Activated T-helper 2 cell treated with anti-CD3 and anti-CD28 coated beads, Interferon-gamma antibody, Interleukin-2, Interleukin-4, amounts not matched to agents 10 μg/mL and 5 μg/mL and 100 μg/mL, durations not matched to agents 14 hours and 24 hours and 36 hours (primary cell): Measurements from ENCODE around the gene DDO. TPM values are rescaled to one million over a fixed set of nuclear protein-coding genes. Genes with fewer than 3 reads are reported as not detected.

ENCODE experiments used
- DNase-seq: peaks from one replicate; pipeline ENCODE4 v3.0.0; 2021; ENCODE audit warnings: low spot score
- H3K27ac Mint-ChIP-seq: one replicate; pipeline ENCODE4 v1.8.0; 2021; ENCODE audit warnings: mixed read lengths
- H3K27me3 Mint-ChIP-seq: one replicate; pipeline ENCODE4 v1.8.0; 2021; ENCODE audit warnings: low read depth, mixed read lengths
- H3K36me3 Mint-ChIP-seq: one replicate; pipeline ENCODE4 v1.8.0; 2021; ENCODE audit warnings: low read depth, mixed read lengths
- H3K4me1 Mint-ChIP-seq: one replicate; pipeline ENCODE4 v1.8.0; 2021; ENCODE audit warnings: low read depth, mixed read lengths
- H3K4me3 Mint-ChIP-seq: one replicate; pipeline ENCODE4 v1.8.0; 2021; ENCODE audit warnings: low read depth, mild to moderate bottlenecking, moderate library complexity, mixed read lengths
- H3K9me3 Mint-ChIP-seq: one replicate; pipeline ENCODE4 v1.8.0; 2021; ENCODE audit warnings: mixed read lengths
- intact Hi-C: fragments of 100-400 bp; cut with micrococcal nuclease; formaldehyde crosslinking; loops from one replicate; pipeline ENCODE4 v1.15.1; 2023
- total RNA-seq: library from RNA; stranded (reverse); gene quantifications from 2 replicates; pipeline ENCODE4 v1.2.3, GENCODE V29; 2022

Gene DDO
- total RNA-seq, 1 donor from 2014 or later = not detected

GRCh38 chr6:110409794-110410193, 5.6 kb downstream of the DDO start:
- no peak for DNase-seq
- no peak overlapping the region for H3K4me3 Mint-ChIP-seq

GRCh38 chr6:110408901-110409300, 6.5 kb downstream of the DDO start:
- Mint-ChIP-seq H3K4me3 (no peak overlapping the region), H3K27ac (no peak overlapping the region)
- intact Hi-C loops = no loop called here

More at GRCh38 chr6:110409794-110410193, 5.6 kb downstream of the DDO start:
- H3K9me3 Mint-ChIP-seq = no peaks in the 10 kb centered on the region
- intact Hi-C loops = no loop called here
- H3K27me3 Mint-ChIP-seq = peaks cover 6% of the 10 kb centered on the region
- no peaks in the 10 kb centered on the region for H3K4me1 Mint-ChIP-seq
- H3K27ac Mint-ChIP-seq = no peak overlapping the region
- H3K36me3 Mint-ChIP-seq = no peaks in the 10 kb centered on the region

DNA sequence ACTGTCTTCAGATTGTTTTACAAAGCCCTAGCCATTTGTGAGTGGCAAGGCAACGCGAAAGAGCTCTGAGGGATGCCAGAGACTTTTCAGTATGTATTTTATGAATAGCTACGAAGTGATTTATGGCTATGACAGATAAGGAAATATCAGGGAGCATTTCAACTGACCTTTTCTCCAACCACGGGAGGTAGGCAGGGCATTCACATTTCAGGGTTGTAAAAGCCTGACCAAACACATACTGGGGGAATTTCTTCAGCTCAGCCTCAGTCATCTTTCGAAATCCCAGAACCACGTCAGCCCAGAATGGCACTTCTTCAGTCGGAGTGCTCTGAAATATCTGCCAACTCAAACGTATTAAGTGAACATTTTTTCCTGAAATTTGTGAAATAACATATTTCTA, 10.8 kb downstream of the DDO start:
- no peak for DNase-seq
- no peaks in the 10 kb centered on the region for H3K36me3 Mint-ChIP-seq
- peaks cover 2% of the 10 kb centered on the region for H3K4me1 Mint-ChIP-seq
- no peak overlapping the region for H3K27ac Mint-ChIP-seq
- intact Hi-C loops = no loop called here
- no peaks in the 10 kb centered on the region for H3K9me3 Mint-ChIP-seq
- H3K4me3 Mint-ChIP-seq = no peak overlapping the region
- H3K27me3 Mint-ChIP-seq = peaks cover 5% of the 10 kb centered on the region

More at GRCh38 chr6:110408901-110409300, 6.5 kb downstream of the DDO start:
- no peaks in the 10 kb centered on the region for H3K9me3 Mint-ChIP-seq
- peaks cover 6% of the 10 kb centered on the region for H3K27me3 Mint-ChIP-seq
- no peaks in the 10 kb centered on the region for H3K36me3 Mint-ChIP-seq
- H3K4me1 Mint-ChIP-seq = no peaks in the 10 kb centered on the region
- no peak for DNase-seq

DNA sequence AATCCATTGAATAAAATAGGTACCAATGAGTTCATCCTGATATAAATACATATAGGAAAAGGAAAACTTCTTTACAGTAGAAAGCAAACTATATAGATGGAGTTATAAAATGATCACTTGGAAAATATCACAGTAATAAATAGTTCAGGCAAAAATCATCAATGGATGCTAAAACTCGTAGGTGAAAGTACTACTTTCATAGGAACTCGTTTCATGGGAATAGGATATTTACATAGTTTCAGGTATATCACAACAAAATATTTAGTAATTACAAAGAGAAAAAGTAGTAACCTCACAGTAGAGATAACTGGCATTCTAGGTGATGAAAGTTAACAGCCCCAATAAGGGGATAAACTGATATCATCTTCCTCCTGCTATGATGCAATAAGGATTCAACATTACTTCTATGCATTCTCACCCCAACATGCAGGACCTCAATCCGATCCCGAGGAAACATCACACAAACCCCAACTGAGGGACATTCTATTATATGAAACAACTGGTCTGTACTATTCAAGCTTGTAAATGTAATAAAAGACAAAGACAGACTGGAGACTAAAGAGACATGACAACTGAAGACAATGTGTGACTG, 13.7 kb downstream of the DDO start:
- Mint-ChIP-seq H3K4me3 (no peak overlapping the region), H3K27me3 (peaks cover 5% of the 10 kb centered on the region), H3K4me1 (peaks cover 2% of the 10 kb centered on the region), H3K9me3 (no peaks in the 10 kb centered on the region), H3K36me3 (no peaks in the 10 kb centered on the region), H3K27ac (no peak overlapping the region)
- intact Hi-C loops = no loop called here
- DNase-seq = no peak

- peaks cover 2% of the 10 kb centered on the region for H3K4me1 Mint-ChIP-seq
- intact Hi-C loops = no loop called here
- H3K9me3 Mint-ChIP-seq = no peaks in the 10 kb centered on the region
- H3K36me3 Mint-ChIP-seq = no peaks in the 10 kb centered on the region
- no peak for DNase-seq
- no peak overlapping the region for H3K27ac Mint-ChIP-seq
- no peak overlapping the region for H3K4me3 Mint-ChIP-seq
- peaks cover 8% of the 10 kb centered on the region for H3K27me3 Mint-ChIP-seq
Measured at GRCh38 chr6:110400208-110400607, 15.2 kb downstream of the DDO start.

GRCh38 chr6:110399219-110400071, 15.9 kb downstream of the DDO start:
- Mint-ChIP-seq H3K27ac (no peak overlapping the region), H3K4me1 (peaks cover 2% of the 10 kb centered on the region), H3K27me3 (peaks cover 8% of the 10 kb centered on the region), H3K4me3 (no peak overlapping the region), H3K9me3 (no peaks in the 10 kb centered on the region), H3K36me3 (no peaks in the 10 kb centered on the region)
- DNase-seq = no peak
- intact Hi-C loops = no loop called here

DNA sequence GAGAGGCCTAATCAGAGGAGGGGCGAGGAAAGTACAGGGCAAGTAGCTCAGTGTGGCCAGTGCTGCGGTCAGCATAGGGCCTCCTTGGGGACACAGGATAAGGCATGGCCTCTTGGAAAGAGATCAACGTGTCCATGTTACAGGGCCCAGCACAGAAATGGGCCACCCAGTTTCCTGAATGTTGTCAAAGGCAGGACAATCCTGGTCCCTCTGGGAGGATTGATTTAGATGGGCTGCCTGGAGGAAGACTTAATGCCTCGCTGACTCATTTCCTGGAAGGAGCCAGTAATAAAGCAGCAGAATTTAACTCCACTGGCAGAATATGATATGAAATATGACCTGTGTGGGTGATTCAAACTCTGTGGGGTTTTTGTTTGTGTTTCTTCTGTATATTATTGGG, 16.6 kb downstream of the DDO start:
- no peak for DNase-seq
- Mint-ChIP-seq H3K4me3 (no peak overlapping the region), H3K36me3 (no peaks in the 10 kb centered on the region), H3K27me3 (peaks cover 8% of the 10 kb centered on the region), H3K27ac (no peak overlapping the region), H3K9me3 (no peaks in the 10 kb centered on the region), H3K4me1 (peaks cover 2% of the 10 kb centered on the region)
- intact Hi-C loops = no loop called here

GRCh38 chr6:110395221-110395620, 20.2 kb downstream of the DDO start:
- intact Hi-C loops = no loop called here

DNA sequence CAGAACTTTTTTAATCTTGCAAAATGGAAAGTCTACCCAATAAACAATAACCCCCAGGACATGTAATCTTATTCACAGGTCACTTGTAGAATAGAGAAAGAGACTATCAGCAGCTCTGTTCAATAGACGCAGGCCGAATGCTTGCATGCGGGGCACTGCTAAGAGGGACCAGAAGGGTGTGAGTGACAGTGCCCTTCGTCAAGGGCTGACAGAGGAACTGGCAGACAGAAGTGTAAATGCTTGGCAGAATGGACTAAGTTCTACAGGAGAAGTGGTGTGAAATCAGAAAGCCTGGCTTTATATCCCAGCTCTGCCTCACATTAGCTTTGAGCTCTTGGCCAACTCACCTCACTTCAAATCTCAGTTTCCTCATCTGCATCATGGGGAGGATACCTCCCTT, 21.0 kb downstream of the DDO start:
- Mint-ChIP-seq H3K9me3 (no peaks in the 10 kb centered on the region), H3K4me3 (no peak overlapping the region), H3K36me3 (no peaks in the 10 kb centered on the region), H3K27me3 (peaks cover 3% of the 10 kb centered on the region), H3K27ac (no peak overlapping the region), H3K4me1 (peaks cover 13% of the 10 kb centered on the region)
- intact Hi-C loops = loop anchor here (5.0 kb wide), 1 partner anchor 867 kb away; no protein-coding TSS in a partner anchor
- no peak for DNase-seq

More at GRCh38 chr6:110395221-110395620, 20.2 kb downstream of the DDO start:
- H3K27ac Mint-ChIP-seq = no peak overlapping the region
- DNase-seq = no peak
- H3K4me3 Mint-ChIP-seq = no peak overlapping the region
- peaks cover 3% of the 10 kb centered on the region for H3K27me3 Mint-ChIP-seq
- peaks cover 5% of the 10 kb centered on the region for H3K4me1 Mint-ChIP-seq
- H3K36me3 Mint-ChIP-seq = no peaks in the 10 kb centered on the region
- H3K9me3 Mint-ChIP-seq = no peaks in the 10 kb centered on the region

GRCh38 chr6:110392727-110393126, 22.6 kb downstream of the DDO start:
- H3K4me3 Mint-ChIP-seq = no peak overlapping the region
- peaks cover 17% of the 10 kb centered on the region for H3K4me1 Mint-ChIP-seq
- peaks cover 3% of the 10 kb centered on the region for H3K27me3 Mint-ChIP-seq
- no peak for DNase-seq
- H3K27ac Mint-ChIP-seq = no peak overlapping the region
- H3K9me3 Mint-ChIP-seq = no peaks in the 10 kb centered on the region
- H3K36me3 Mint-ChIP-seq = no peaks in the 10 kb centered on the region
- intact Hi-C loops = loop anchor here (5.0 kb wide), 1 partner anchor 865 kb away; no protein-coding TSS in a partner anchor

DNA sequence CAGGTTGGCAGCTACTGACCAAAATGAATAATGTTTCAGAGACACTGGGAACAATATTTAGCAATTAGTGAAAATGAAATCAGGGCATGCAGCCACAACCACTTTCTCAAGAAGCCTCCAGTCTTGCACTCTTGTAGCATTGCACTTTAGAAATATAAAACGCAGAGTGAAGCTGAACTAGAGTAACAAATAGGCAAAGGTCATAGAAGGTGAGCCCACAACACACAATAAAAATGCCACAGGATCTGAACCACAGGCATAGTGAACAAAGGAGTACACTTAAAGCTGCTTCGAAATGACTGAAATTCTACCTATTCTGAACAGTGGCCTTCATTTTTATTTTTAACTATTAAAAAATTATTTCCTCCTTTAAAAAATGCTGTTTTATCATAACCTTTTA, 25.0 kb downstream of the DDO start:
- DNase-seq = no peak
- H3K27me3 Mint-ChIP-seq = no peaks in the 10 kb centered on the region

GRCh38 chr6:110389689-110390382, 25.5 kb downstream of the DDO start:
- intact Hi-C loops = loop anchor here (1.0 to 5.0 kb wide), 4 partner anchors 212 to 863 kb away; no protein-coding TSS in a partner anchor
- no peaks in the 10 kb centered on the region for H3K27me3 Mint-ChIP-seq
- no peaks in the 10 kb centered on the region for H3K36me3 Mint-ChIP-seq
- no peaks in the 10 kb centered on the region for H3K9me3 Mint-ChIP-seq
- no peak overlapping the region for H3K4me3 Mint-ChIP-seq
- H3K4me1 Mint-ChIP-seq = peaks cover 17% of the 10 kb centered on the region
- H3K27ac Mint-ChIP-seq = no peak overlapping the region
- no peak for DNase-seq

More for the DNA sequence above, 25.0 kb downstream of the DDO start:
- Mint-ChIP-seq H3K27ac (no peak overlapping the region), H3K4me3 (no peak overlapping the region), H3K4me1 (peaks cover 17% of the 10 kb centered on the region), H3K36me3 (no peaks in the 10 kb centered on the region), H3K9me3 (no peaks in the 10 kb centered on the region)
- intact Hi-C loops = loop anchor here (1.0 to 5.0 kb wide), 4 partner anchors 212 to 863 kb away; no protein-coding TSS in a partner anchor
